Fibroblast of mammary gland (primary cell): ENCODE results near the gene CD44.

Experiments used
- DNase-seq: peaks from one replicate; pipeline ENCODE4 v3.0.0-alpha.2; 2010; ENCODE audit warnings: low read depth
- H3K4me3 ChIP-seq: 2 replicates; pipeline ENCODE4 v1.5.1; 2011; ENCODE audit warnings: low read depth, mild to moderate bottlenecking, low read length, moderate library complexity; ENCODE audit not compliant: control insufficient read depth
- CTCF ChIP-seq: conservative IDR thresholded peaks from 2 replicates; pipeline ENCODE4 v1.5.1; 2011; ENCODE audit warnings: low read depth, low read length, inconsistent platforms; ENCODE audit not compliant: control insufficient read depth, insufficient read depth

Gene CD44

GRCh38 chr11:35118906-35119305, 20.1 kb upstream of the CD44 start:
- H3K4me3 ChIP-seq, result no peak overlapping the region
- no peak for TF ChIP-seq CTCF
- no peak for DNase-seq

GRCh38 chr11:35121326-35121865, 17.6 kb upstream of the CD44 start:
- no peak overlapping the region for H3K4me3 ChIP-seq
- DNase-seq, result no peak
- TF ChIP-seq CTCF, result no peak

- no peak overlapping the region for H3K4me3 ChIP-seq
- TF ChIP-seq CTCF, result no peak
- DNase-seq, result no peak
Observed at GRCh38 chr11:35122308-35122707, 16.7 kb upstream of the CD44 start.

GRCh38 chr11:35126000-35126878, 12.7 kb upstream of the CD44 start:
- DNase-seq, result no peak
- no peak overlapping the region for H3K4me3 ChIP-seq
- TF ChIP-seq CTCF, result no peak

- DNase-seq, result no peak
- TF ChIP-seq CTCF, result no peak
- H3K4me3 ChIP-seq, result no peak overlapping the region
Observed at GRCh38 chr11:35126879-35127581, 11.9 kb upstream of the CD44 start.

GRCh38 chr11:35127619-35128018, 11.4 kb upstream of the CD44 start:
- TF ChIP-seq CTCF, result no peak
- no peak overlapping the region for H3K4me3 ChIP-seq
- DNase-seq, result no peak
